GM21367 (cell line): ENCODE results near the gene KCTD20.
A peak's percentile ranks its signal among the peaks of the same experiment; 100 is the strongest.
"Not testable (repeated sequence)": the region's sequence is repeated elsewhere in the genome, so short reads cannot be mapped to it uniquely, and the experiment has no call there.

ENCODE experiments used
- ATAC-seq: cut with Tn5 transposase; IDR thresholded peaks from one replicate; pipeline ENCODE4 v1.9.1; 2021; ENCODE audit not compliant: unreplicated experiment

KCTD20 gene

DNA sequence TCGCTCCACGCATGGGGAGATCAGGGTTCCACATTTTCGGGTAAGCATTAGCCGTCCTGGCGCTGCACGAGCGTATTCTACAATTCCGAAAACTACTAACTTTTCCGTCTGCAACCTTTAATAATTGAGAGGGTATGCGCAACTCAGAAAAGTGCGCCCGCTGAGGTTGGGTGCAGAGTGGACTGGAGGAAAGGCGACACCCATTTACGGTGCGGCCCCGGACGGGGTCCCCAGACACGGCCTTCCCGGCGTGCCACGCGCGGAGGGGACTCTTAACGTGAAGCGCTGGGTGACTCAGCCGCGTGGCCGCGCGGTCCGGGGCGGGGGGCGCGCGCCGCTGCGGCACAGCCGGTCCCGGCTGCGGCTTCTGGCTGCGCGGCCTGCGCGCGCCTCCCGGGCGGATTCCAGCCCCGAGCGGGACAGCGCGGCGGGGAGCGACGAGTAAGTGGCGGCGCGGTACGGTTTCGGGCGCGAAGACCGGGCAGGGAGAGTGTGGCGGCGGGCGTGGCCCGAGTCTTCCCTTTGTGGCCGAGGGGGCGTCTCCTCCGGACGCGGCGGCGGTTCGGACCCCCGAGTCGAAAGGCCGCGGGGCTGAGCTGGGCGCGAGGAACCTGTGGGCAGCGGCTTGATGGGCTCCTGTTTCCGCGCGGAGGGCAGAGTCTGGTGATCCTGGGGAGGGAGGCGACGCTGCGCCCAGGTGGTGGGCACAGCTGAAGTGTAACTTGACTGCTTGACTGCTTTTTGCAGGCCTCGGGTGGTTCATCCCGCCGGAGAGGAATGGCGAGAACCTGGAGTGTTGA, at the start of gene KCTD20, which contains the start of gene PXT1:
KCTD20 (plus strand) TSS at position 330 of the 800 bp plus-strand sequence. CDS start 27,098 bp downstream, outside the sequence.
PXT1 (minus strand) TSS at position 184 of the 800 bp plus-strand sequence. CDS start 16,772 bp downstream, outside the sequence.
- peak; percentile 58 for ATAC-seq

GRCh38 chr6:36399970-36400369, 42.8 kb upstream of the KCTD20 start:
- ATAC-seq = no peak

- ATAC-seq = no peak
Observed at GRCh38 chr6:36402481-36402880, 40.3 kb upstream of the KCTD20 start.

DNA sequence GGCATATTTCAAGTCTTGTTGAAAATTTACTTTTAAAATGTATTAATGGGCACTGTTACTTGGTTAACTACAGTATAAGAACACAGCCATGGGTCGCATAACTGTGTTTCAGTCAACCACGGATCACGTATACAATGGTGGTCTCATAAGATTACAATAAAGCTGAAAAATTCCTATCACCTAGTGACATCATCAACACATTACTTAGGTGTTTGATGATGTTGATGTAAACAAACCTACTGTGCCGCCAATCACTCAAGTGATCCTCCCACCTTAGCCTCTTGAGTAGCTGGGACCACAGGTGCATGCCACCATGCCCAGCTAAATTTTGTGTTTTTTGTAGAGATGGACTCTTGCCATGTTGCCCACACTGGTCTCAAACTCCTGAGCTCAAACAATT, 38.6 kb upstream of the KCTD20 start:
- no peak for ATAC-seq

DNA sequence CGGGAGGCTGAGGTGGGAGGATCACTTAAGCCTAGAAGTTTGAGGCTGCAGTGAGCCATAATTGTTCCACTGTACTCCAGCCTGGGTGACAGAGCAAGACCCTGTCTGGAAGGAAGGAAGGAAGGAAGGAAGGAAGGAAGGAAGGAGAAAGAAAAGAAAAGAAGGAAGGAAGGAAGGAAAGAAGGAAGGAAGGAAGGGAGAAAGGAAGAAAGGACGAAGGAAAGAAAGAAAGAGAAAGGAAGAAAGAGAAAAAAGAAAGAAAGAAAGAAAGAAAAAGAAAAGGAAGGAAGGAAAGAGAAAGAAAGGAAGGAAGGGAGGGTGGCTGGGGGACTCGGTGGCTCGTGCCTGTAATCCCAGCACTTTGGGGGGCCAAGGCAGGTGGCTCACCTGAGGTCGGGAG, 33.1 kb upstream of the KCTD20 start:
- not testable (repeated sequence) for ATAC-seq

- ATAC-seq = no peak
Observed at GRCh38 chr6:36413489-36414480, 29.0 kb upstream of the KCTD20 start.

DNA sequence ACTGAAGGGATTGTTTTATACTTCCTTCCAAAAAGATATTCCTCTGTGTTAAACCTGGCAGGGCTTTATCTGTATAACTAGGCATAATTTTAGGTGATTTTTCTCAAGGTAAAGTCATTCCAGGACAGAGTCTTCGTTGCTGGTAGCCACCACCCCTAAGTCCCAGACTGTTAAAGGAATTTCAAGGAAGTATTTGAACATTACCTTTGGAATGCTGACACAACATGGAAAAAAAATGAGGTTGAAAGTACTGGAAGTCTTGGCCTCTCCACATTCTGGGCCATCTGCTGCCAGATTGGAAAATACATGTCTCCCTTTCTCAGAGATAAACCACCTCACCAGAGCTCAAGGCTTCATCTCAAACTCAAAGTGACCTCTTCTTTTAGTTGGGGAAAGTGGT, 28.3 kb upstream of the KCTD20 start:
- no peak for ATAC-seq

DNA sequence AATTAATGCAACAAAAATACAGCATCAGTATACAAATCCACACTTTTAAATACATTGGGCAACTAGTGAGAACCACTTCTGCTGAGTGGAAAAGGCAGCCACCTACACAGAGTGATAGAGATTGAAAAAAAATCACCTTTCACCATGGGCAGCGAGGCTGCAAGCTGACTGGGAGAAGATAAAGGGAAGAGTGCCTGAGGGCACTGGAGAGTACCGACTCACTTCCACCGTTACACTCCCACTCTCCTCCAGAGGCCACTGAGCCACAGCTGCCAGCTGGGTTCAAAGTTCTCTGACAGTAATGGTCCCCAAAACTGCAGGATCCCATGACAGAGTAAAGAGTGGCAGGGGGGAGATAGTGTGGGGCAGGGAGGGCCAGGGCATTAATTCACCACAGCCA, 24.2 kb upstream of the KCTD20 start:
- no peak for ATAC-seq

GRCh38 chr6:36419310-36419709, 23.5 kb upstream of the KCTD20 start:
- no peak for ATAC-seq

DNA sequence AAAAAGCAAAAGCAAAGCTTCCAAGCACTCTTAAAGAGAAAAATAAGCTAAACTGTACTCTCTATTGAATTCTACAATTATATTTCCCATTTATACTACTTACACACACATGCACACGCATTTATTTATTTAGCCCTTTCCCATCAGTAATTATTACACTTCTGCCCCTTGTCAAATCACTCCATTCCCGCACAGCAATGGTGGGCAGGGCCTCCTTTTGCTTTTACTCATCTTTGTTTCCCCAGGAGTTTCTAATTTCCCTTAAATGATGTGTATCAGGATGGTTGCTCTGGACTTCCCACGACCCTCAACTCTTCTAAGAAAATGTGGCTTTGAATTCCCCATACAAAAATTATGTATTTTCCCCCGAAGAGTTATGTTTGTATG, 20.1 kb upstream of the KCTD20 start:
- ATAC-seq = no peak

- peak; percentile 87 for ATAC-seq
Observed at GRCh38 chr6:36423101-36423824, 19.5 kb upstream of the KCTD20 start.

GRCh38 chr6:36426622-36427021, 16.2 kb upstream of the KCTD20 start:
- ATAC-seq = no peak

GRCh38 chr6:36428911-36429310, 13.9 kb upstream of the KCTD20 start:
- no peak for ATAC-seq

GRCh38 chr6:36430351-36430750, 12.4 kb upstream of the KCTD20 start:
- ATAC-seq = no peak

- no peak for ATAC-seq
Observed at GRCh38 chr6:36431197-36431596, 11.6 kb upstream of the KCTD20 start.

DNA sequence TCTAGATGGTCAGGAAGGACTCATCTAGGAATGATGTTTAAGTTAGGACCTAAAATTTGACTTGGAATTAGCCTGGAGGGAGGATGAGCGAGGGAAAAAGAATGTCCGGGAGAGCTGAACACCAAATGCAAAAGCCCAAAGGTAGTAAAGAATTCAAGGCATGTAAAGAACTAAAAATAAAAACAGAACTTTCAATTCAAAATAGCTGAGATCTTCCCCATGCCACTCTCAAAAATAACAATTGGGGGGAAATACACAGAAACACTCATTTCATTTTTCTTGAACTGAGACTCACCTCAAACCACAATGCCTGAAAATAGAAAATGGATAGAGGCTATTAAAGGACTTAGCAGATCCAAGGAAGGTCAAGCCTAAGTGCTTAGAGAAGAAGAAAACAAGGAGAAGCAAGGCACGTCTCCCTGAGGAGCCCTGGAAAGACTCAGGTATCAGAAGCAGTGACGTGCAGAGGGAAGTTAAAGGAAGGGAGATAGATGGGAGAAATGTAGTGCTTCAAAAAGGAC, 10.6 kb upstream of the KCTD20 start:
- ATAC-seq = no peak

- no peak for ATAC-seq
Observed at GRCh38 chr6:36436466-36436865, 6.3 kb upstream of the KCTD20 start.

DNA sequence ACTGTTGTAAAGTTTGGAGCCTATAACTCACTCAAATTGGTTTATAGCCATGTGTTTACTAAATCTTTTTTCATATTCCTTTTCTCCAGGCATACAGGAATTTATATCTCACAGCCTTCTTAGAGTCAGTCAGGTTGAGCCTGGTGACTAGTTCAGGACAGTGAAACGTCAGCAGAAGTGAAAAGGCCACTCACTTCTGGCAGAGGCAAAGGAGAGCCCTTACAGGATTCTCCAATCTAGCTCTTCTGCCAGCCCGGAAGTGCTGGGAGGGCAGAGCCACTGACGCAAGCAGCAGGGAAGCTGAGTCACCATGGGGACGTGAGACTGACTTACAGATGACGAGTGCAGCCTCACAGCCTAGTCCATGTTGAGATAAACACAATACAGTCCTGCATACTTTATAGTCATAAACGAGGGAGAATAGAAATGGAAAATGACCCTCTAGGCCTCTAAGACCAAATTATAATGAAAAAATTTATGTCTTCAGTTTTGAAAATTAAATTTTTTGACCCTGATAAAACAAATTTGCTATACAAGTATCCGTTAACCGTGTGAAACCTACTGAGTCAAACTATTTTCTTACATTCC, 1.4 kb upstream of the KCTD20 start:
- peak; percentile 44 for ATAC-seq

- ATAC-seq = no peak
Observed at GRCh38 chr6:36442103-36442670, 613 bp upstream of the KCTD20 start.
